Erythroblast (primary cell): ENCODE data around the gene PROX2.

Experiments used
- GATA1 ChIP-seq: IDR thresholded peaks from 2 replicates; pipeline ENCODE4 v1.6.1; 2011; ENCODE audit warnings: low read depth, mild to moderate bottlenecking, control low read depth, low read length, moderate library complexity
- POLR2A ChIP-seq: IDR thresholded peaks from 2 replicates; pipeline ENCODE4 v1.6.1; 2011; ENCODE audit warnings: mild to moderate bottlenecking, low read length

GRCh38 chr14:74888164-74889158 lies 12.5 kb upstream of the PROX2 start:
- TF ChIP-seq POLR2A (no peak), GATA1 (no peak)
